Activated CD4-positive, alpha-beta T cell treated with anti-CD3 and anti-CD28 coated beads, Interleukin-2, Interleukin-4, amounts not matched to agents 100 ng/mL and 50 ng/mL, durations not matched to agents 16 hours and 8 hours (primary cell): ENCODE measurements around the gene ONECUT2.
"Not testable (repeated sequence)": the region's sequence is repeated elsewhere in the genome, so short reads cannot be mapped to it uniquely, and the experiment has no call there.

Source experiments
- DNase-seq: peaks from one replicate; pipeline ENCODE4 v3.0.0-alpha.2; 2020; ENCODE audit warnings: low spot score

Gene ONECUT2

DNA sequence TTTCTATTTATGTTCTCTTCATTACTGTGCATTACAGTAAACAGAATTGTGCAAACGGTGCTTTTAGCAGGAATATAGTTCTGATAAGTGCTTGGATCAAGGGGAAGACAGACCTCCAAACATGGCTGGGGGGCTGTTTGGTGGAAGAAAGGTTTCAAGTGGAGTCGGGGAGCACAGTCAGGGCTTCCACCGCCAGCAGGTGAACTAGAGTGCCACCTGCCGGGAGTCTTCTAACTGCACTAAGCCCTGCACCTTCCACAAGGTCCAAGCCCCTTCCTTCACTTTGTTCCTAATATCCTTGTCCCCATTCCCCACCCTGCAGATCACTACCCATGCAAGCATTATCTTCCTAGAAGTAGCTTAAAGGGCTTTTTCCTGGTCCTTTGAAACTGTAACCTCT is 11.1 kb downstream of the ONECUT2 start:
- peak; percentile 27 for DNase-seq

DNA sequence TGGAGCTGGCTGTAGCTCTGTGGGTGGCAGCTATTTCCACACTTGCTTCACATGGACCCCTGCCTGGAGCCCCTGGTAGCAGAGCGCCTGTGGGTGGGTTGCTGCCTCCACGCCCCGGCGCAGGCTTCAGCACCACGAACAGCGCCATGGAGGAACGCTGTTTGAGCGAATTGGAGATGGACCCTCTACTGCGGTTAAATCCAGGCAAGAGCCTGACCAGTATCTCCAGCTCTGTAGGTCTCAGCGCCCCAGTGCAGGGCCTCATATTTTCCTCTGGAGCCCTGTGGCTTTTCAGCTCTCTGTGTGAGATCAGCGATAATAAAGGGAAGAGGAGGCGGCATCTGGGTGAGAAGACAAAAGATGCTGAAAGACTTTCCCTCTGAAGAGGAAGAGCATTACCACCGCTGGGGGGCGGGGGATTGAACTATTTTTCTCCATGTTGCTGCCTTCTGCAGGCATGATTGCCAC is 12.0 kb downstream of the ONECUT2 start:
- DNase-seq: no peak

DNA sequence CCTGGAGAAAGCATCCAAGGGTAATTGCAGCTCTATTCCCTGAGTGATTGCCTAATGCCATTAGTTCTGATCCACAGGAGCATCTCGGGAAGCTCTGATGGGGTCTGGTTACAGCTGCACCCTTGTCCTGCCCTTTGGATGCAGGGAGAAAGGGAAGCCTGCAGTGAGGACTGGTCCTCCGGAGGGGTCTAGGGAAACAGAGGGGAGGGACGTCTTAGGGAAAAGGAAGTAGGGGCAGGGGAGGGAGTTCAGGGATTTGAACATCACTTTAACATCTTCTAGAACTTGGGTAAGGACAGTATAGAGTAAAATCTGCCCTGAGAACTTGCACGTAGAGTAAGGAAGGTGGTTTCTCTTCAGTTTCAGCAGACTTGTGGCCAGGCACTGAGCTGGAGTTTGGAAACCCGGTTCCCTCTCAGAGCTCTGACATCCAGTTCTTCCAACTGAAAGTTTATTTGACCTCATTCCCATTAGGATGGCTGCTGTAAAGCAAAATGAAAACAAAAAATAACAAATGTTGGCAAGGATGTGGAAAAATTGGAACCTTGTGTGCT is 20.5 kb downstream of the ONECUT2 start:
- no peak for DNase-seq

DNA sequence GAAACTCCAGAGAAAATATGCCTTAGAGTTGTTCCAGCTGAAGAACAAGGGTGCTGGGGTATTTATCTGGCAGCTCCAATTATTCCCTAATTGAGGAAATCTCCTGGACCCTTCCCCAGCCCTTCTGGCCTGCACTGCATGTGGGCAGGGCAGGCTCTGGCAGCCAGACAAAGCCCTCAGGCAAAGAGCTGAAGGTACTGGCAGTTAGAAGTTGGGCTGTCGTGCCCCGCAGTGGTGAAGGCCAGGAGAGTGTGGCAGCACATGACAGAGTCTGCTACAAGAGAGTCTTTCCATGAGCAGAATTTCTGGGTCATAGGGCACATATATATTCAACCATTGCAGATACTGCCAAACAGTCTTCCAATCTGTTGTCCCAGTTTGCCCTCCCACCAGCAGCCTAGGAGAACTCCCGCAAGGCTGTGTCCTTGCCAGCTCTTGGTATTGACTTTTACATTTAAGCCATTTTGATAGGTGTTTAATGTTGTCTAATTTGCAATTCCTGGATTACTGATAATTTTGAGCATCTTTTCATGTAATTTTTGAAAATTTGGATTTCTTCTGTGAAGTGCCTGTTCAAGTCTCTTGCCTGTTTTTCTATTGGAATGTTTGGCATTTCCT is 26.6 kb downstream of the ONECUT2 start:
- DNase-seq: no peak

DNA sequence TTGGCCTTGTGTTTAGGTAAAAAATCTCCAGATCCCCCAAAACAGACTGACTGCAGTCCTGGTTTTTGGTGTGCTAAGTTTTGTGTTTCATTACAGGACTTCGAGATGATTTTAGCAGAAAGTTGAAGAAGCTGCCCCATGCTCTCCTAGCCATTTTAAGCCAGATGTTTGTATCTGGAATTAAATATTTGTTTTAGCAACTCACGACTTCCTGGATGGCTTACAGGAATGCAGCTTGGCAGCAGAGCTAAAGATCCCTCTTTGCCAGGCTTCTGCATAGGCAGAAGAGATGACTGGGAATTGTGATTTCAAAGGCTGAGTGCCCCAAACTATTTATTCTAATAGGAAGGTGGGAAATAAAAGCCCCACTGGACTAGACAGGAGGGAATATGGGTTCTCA is 31.1 kb downstream of the ONECUT2 start:
- DNase-seq: no peak

DNA sequence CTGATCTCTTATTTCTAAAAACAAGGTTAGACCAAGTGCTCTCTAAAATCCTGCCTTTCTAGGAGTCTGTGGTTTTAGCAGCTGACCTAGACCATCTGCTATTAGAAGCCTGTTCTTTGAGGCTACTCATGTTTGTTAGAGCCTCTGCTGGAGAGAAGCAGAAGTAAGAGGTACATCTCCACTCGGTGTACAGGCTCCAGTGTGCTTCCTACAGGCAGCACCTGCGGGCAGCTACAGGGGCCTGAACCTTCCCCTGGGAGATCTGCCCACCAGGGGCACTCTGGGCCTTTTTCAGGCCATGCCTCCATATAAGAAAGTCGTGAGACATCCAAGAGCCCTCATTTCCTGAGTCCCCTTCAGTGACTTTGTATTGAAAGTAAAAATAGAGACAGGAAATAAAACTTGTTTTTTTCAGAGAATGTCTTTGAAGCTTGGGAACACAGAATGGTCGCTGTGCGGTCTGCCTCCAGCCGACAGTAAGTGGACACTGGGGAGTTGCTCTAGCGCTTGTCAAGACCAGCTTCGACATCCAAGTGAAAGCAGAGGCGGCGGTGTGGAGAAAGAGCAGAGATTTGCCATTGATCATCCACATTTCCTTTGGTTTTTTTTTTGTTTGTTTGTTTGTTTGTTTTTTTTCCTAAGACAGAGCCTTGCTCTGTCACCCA is 31.7 kb downstream of the ONECUT2 start:
- no peak for DNase-seq

DNA sequence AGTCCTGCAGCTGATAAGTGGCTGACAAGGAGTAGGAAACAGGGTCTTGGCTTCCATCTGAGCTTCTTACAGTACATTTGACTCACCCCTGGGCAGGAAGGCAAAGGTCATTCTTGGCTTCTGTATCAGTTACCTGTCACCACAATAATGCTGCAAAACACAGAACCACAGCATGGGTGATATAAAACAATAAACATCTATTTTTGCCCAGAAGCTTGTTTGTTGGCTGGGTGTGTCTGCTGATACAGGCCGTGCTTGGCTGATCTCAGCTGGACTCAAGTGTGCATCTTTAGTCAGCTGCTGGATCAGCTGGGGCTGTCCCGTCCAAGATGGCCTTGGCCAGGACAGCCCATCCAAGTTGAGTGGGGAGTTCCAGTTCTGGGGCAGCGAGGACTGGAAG is 34.7 kb downstream of the ONECUT2 start:
- DNase-seq: no peak

DNA sequence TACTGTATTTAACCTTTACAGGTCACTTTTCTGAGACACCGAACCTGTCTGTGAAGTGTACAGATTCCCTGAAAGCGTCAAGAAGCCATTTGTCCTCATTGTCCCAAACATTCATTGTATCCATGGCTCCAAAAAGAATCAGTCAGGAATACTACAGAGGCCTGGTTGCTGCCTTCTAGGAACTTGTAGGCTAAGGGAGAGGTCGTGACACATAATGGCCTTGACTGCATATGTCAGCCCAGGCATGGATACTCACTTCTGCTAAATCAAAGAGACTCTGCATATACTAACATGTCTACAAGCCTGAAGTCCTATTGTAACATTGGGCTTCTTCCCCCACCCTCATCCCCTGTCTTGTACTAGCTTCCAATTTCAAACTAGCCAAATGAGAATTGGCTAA is 40.2 kb downstream of the ONECUT2 start:
- DNase-seq: no peak

DNA sequence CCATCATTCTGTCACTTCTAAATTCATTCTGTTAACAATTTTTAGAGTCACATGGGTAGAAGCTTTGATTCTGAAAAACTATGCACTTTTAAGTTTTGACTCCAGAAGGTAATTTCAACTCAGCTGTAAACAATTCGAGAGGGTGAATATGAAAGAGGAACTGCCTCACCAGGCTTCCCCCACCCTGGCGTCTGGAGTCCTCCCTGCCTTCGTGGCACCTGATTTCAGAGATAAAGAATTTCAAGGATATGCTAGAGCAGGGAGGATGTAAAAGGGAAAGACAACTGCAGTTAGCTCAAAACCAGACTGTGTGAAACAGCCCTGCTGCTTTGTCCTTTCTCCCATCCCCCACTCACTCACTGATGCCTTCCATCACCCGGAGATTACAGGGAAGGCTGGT is 40.7 kb downstream of the ONECUT2 start:
- no peak for DNase-seq

DNA sequence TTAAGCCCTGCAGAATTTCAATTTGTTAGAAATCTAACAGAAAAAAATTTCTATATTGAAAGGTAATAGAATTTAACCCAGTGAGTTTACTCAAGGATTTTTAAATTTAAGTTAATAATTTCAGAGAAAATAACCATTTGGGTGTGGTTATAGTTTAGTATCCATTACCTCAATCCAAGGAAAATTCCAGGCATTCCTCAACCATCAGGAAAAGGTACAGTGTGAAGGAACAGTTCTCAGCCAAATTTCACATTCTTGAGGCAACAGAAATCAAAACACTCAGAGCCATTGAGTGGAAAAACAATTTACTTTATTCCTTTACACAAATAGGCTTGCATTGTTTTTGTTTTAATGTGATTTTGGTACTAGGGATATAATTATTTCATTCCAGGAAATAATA is 45.6 kb downstream of the ONECUT2 start:
- no peak for DNase-seq

DNA sequence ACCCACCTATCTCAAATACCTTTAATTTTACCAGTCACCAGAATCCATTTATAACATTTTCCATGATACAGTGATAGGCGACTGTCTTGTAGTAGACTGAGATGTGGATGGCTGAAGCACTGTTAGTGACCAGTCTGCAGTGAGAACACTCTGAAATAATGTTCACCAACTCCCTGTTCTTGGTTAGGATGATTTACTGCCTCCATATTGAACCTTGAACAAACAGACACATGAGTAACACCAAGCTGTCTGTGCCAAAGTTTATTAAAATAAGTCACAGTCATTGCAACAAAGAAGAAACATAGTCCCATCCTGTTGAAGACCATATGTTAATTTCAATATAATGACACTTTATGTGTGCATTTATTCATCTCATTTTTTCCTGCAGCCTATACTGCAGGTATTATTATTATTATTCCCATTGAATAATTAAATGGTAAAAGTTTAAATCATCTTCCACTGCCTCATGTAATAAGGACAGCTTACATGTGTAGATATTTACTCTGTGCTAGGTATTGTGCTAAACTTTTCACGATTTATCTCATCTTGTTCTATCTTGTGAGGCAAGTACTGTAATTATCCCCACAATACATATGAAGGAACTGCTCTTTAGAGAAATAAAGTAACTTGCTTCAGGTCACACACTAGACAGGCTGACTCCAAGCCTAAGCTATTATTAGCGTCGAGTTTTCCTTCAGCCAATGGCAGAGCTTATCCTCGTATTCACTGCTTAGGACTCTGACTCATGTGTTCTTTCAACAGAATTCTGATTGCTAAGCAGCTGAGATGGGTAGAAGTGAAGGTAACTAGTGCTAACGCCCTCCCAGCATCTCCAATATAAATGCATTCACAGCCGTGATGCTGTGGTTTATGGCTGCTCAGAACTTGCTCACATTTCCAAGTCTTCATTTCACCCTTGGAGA is 62.5 kb downstream of the ONECUT2 start:
- DNase-seq: no peak

DNA sequence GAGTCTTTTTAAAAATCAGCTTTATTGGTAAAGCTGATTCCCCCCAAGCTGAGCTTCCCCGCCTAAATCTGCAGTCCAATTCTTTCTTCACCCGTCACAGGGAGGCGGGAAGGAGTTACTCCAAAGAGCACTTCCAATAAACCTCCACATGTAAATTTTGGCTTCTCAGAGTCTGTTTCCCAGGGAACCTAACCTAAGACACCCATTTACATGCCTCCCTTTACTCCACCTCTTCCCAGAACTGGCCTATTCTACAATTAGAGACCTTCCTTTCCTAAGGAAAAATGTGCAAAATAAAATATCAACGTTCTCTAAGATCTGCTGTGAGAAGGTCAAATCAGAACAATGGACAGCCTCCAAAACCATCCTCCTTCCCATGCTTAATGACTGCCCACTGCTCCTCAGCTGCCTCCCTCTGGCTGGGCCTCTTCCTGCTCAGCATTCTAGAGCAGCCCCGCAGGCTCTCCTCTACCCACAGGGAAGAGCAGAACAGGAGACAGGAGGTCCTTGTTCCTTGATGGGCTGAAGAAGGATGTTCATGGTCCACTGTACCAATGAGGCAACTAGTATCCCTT is 63.6 kb downstream of the ONECUT2 start:
- DNase-seq: no peak

DNA sequence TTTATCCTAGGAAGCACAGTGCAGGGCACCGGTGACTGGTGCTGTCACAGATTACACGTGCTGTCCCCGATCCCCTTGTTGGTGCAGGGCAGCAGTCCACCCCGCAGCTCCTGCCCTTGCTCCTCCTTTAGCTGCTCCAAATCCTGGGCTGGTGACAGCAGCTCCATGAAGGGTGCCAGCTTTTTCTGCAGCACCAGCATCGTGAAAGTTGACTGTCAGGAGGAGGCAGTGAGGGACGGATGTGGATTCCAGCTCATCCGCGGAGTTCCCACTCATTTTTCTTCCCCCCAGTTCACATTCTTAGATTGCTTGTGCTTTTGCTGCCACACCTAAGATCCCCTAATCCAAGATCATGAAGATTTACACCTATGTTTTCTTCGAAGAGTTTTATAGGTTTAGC is 67.5 kb downstream of the ONECUT2 start:
- DNase-seq: no peak

DNA sequence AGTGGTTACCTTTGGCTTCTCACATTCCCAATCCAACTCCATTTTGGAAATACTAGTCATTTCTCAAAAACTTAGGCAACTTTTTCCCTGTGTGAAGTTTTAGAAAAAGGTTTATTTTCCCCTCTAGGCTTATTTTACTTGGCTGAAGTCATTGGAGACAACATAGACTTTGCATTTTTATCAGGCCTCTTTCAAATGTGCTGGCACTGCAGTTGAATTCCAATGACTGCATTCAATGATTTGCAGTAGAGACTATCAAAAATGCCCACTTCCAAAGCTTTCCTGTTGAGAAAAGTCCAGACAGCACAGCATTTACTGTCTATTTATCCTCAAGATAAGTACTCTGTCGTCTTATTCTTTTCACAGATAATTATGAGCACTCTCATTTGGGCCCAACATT is 70.1 kb downstream of the ONECUT2 start:
- DNase-seq: no peak

DNA sequence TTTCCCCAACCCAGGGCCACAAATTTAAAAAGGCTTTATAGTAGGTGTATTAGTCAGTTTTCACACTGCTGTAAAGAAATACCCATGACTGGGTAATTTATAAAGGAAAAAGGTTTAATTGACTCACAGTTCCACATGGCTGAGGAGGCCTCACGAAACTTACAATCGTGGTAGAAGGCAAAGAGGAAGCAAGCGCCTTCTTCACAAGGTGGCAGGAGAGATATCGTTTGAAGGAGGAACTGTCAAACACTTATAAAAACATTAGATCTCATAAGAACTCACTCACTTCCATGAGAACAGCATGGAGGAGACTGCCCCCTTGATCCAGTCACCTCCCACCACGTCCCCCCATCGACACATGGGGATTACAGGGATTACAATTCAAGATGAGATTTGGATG is 80.9 kb downstream of the ONECUT2 start:
- DNase-seq: no peak

DNA sequence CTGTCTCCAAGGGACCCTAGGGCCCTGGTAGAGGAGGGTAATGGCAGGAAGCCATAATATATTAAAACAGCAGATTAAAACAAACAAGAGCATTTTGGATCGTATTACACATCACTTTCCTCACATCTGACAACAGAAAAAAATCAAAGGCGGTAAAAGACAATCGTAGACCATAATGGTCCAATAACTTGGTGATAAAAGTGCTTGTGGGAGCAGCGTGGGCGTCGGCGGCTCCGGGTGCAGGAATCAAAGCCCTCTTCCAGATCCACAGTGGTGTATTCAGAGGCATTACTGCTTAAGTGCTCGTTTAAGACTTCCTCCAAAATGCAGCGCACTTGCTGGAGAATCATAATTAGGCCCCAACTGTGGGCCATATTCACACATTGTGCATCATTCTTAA is 83.4 kb downstream of the ONECUT2 start:
- no peak for DNase-seq

DNA sequence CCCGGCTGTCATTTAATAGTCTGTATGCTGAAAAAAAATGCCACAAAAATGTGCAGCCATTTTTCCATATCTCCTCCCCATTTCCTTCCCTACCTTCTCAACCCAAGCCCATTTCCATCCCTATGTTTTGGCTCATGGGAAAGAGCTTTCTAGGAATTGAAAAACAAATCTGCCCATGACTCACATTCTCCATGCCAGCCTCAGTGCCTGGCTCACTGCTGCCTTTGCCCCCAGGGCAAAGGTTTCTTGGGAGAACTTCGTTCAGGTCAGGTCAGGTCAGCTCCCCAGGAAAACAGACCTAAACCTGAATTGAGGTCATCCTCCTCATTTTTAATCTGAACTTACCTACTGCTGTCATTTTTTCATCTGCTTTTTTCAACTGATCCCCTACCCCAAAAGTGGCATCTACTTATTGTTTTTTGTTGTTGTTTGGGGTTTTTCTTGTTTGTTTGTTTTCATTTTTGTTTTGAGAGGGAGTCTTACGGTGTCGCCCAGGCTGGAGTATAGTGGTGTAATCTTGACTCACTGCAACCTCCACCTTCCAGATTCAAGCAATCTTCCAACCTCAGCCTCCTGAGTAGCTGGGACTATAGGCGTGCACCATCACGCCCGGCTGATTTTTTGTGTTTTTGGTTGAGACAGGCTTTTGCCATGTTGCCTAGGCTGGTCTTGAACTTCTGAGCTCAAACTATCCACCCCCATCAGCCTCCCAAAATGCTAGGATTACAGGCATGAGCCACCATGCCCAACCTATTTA is 84.7 kb downstream of the ONECUT2 start:
- DNase-seq: no peak

DNA sequence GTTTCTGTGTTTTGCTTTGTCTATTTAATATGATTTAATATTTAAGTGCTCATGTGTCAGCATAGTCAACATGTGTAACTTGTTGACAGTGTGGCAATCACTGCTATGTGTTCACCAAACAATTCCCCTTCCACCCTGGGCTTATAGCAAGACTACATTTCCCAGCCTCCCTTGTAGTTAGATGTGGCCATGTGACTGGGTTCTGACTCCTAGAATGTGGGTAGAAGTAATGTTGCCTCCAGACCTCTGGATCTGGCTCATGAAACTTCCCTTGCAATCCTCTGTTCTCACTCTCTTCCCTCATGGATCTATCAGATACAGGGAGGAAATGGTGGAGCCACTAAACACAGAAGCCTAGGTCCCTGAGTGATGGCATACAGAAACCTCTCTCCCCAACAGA is 87.2 kb downstream of the ONECUT2 start:
- not testable (repeated sequence) for DNase-seq

DNA sequence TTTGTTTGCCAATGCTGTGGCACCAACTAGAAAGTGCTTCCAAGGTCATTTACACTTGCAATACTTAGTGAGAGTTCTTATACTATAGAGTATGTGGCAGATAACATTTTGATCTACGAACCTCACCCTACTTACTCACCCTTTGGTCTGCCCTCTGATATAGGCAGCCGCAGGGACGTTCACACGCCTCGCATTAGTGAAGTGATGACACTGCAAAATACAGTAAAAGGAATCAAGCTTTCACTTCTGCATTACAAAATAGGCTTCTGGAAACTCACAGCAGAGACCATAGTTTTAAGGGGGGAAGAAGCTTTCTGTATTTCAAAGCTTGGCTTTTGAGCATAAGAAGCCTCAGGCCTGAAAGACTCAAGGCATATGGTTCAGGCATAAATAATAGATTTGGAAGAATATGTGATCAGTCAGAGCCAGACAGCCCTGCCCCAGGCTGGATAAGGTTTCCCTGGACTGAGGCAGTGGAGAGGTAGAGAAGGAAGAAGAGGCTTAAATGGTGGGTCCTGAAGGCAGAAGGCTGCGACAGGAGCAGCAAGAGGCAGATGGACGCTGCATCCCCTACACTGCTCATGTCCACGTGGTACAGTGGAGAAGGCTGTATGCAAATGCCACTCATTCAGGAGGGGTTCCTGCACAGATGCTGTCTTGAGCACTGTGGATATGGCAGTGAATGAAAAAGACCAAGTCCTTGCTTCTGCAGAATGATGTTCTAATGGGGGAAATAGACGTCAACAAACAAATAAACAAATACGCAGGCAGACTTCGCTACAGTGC is 88.2 kb downstream of the ONECUT2 start:
- no peak for DNase-seq

DNA sequence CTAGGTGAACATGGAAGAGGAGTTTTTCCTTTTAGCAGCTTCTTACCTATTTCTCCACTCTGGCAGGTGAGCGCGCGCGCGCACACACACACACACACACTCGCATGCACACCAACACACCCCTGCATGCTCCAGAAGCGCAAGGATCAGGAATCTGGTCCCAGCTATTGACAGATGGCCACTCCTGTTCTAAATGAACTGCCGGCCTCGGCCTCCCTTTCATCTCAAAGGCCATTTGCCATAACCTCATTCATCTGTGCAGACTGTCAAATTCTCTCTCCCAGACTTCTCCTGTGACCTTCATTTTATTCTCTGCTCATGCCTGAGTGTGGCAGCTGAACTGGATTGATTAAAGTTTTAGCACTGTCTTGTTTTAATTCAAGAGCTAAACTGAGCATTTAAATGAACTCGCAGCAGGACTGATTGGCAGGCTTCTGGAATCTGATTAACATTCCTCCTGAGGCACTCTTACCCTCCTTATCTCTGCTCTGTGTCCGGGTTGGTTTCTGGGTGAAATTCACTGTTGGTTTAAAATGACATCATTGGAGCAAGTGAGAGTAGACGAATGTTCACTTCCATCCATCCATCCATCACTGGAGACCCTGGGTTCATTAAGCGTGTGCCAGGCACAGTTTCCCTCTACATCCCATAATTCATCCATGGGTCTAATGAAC is 92.5 kb downstream of the ONECUT2 start:
- no peak for DNase-seq
